ENCODE data around the gene NOP9.
A peak's percentile ranks its signal among the peaks of the same experiment; 100 is the strongest.

The NOP9 gene

GRCh38 chr14:24309538-24310264 lies 10.1 kb downstream of the NOP9 start, which contains the start of gene LTB4R2:
LTB4R2 (plus strand) TSS chr14:24310140; CDS start chr14:24310665, 525 bp downstream.
- Histone ChIP-seq H3F3A (ENCODE audit: low read depth) (no peaks in the 10 kb centered on the region), H3K4me1 (ENCODE audit: insufficient read depth, low read length, poor library complexity, severe bottlenecking) (peaks cover 20% of the 10 kb centered on the region), H3K9me2 (replicated peaks; ENCODE audit: low read depth, low read length) (no peaks in the 10 kb centered on the region), H3K36me3 (ENCODE audit: insufficient read depth, low read length) (peaks cover 20% of the 10 kb centered on the region; the same call in 1 of the 2 replicates), H3K9ac (ENCODE audit: low read depth, low read length, poor library complexity, severe bottlenecking) (no peak within 1 kb of the TSS), H3K27me3 (ENCODE audit: insufficient read depth, low read length, poor library complexity, severe bottlenecking) (no peaks in the 10 kb centered on the region), H2AFZ (ENCODE audit: low read length) (no peak within 1 kb of the TSS), H3K9me3 (ENCODE audit: insufficient read depth, low read depth, low read length) (no peaks in the 10 kb centered on the region), H3K79me2 (ENCODE audit: insufficient read depth, low read length) (no peaks in the 10 kb centered on the region), H3K4me2 (ENCODE audit: low read depth, low read length, poor library complexity, severe bottlenecking) (no peak within 1 kb of the TSS), H4K20me1 (ENCODE audit: insufficient read depth, low read length, poor library complexity, severe bottlenecking) (no peaks in the 10 kb centered on the region), H3K4me3 (ENCODE audit: low read length, poor library complexity, severe bottlenecking) (no peak within 1 kb of the TSS)
- TF ChIP-seq CTCF (conservative IDR thresholded peaks at IDR 0.05; ENCODE audit: low read length) (no peak), EZH2phosphoT487 (IDR thresholded peaks at IDR 0.05; ENCODE audit: borderline replicate concordance) (no peak)

DNA sequence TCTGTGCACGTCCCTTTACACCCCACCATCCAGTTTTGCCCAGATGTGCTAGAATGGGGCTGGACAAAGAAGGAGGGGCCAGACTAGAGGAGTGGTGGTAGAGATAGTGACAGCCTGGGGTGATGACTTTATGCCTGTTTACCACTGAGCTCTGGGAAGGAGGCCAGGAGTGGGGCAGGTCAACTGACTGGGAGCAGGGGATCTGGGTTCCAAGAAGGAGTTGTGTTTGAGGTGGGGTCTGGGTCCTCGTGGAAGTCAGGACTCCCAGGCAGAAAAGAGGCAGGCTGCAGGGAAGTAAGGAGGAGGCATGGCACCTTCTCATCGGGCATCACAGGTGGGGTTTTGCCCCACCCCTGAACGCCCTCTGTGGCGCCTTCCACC lies 10.6 kb downstream of the NOP9 start:
- Histone ChIP-seq H3K9ac (ENCODE audit: low read depth, low read length, poor library complexity, severe bottlenecking) (no peak overlapping the region), H3K9me2 (replicated peaks; ENCODE audit: low read depth, low read length) (no peaks in the 10 kb centered on the region), H4K20me1 (ENCODE audit: insufficient read depth, low read length, poor library complexity, severe bottlenecking) (no peaks in the 10 kb centered on the region), H2AFZ (ENCODE audit: low read length) (no peak overlapping the region), H3K4me1 (ENCODE audit: insufficient read depth, low read length, poor library complexity, severe bottlenecking) (peaks cover 24% of the 10 kb centered on the region), H3K9me3 (ENCODE audit: insufficient read depth, low read depth, low read length) (no peaks in the 10 kb centered on the region), H3K4me3 (ENCODE audit: low read length, poor library complexity, severe bottlenecking) (no peak overlapping the region), H3K79me2 (ENCODE audit: insufficient read depth, low read length) (no peaks in the 10 kb centered on the region), H3K36me3 (ENCODE audit: insufficient read depth, low read length) (peaks cover 16% of the 10 kb centered on the region; the same call in 1 of the 2 replicates), H3K4me2 (ENCODE audit: low read depth, low read length, poor library complexity, severe bottlenecking) (no peak overlapping the region), H3K27me3 (ENCODE audit: insufficient read depth, low read length, poor library complexity, severe bottlenecking) (no peaks in the 10 kb centered on the region), H3F3A (ENCODE audit: low read depth) (no peaks in the 10 kb centered on the region)
- TF ChIP-seq EZH2phosphoT487 (IDR thresholded peaks at IDR 0.05; ENCODE audit: borderline replicate concordance) (no peak), CTCF (conservative IDR thresholded peaks at IDR 0.05; ENCODE audit: low read length) (no peak)

GRCh38 chr14:24310646-24311604 lies 11.3 kb downstream of the NOP9 start, which contains the start of gene LTB4R:
LTB4R (plus strand) TSS chr14:24311502; CDS start chr14:24315652, 4,150 bp downstream.
- Histone ChIP-seq H3K79me2 (ENCODE audit: insufficient read depth, low read length) (no peaks in the 10 kb centered on the region), H3K4me1 (ENCODE audit: insufficient read depth, low read length, poor library complexity, severe bottlenecking) (peaks cover 24% of the 10 kb centered on the region), H3K4me2 (ENCODE audit: low read depth, low read length, poor library complexity, severe bottlenecking) (no peak within 1 kb of the TSS), H2AFZ (ENCODE audit: low read length) (no peak within 1 kb of the TSS), H3F3A (ENCODE audit: low read depth) (no peaks in the 10 kb centered on the region), H3K4me3 (ENCODE audit: low read length, poor library complexity, severe bottlenecking) (no peak within 1 kb of the TSS), H3K9ac (ENCODE audit: low read depth, low read length, poor library complexity, severe bottlenecking) (peak within 1 kb of the TSS; percentile 54), H3K9me2 (replicated peaks; ENCODE audit: low read depth, low read length) (no peaks in the 10 kb centered on the region), H3K27me3 (ENCODE audit: insufficient read depth, low read length, poor library complexity, severe bottlenecking) (no peaks in the 10 kb centered on the region), H3K36me3 (ENCODE audit: insufficient read depth, low read length) (peaks cover 9% of the 10 kb centered on the region; the same call in 1 of the 2 replicates), H3K9me3 (ENCODE audit: insufficient read depth, low read depth, low read length) (no peaks in the 10 kb centered on the region), H4K20me1 (ENCODE audit: insufficient read depth, low read length, poor library complexity, severe bottlenecking) (no peaks in the 10 kb centered on the region)
- no peak for TF ChIP-seq EZH2phosphoT487 (IDR thresholded peaks at IDR 0.05; ENCODE audit: borderline replicate concordance)
- TF ChIP-seq CTCF (conservative IDR thresholded peaks at IDR 0.05; ENCODE audit: low read length), result no peak
